H1 (cell line): ENCODE measurements around the gene KLRD1. TPM values are rescaled to one million over a fixed set of nuclear protein-coding genes. Genes with fewer than 3 reads are reported as not detected.

ENCODE experiments used
- CTCF ChIA-PET: fragments of 300-600 bp; sonication (Branson Sonifier 250); formaldehyde crosslinking; loops from one replicate; lab custom pipeline; 2021; ENCODE audit not compliant: partially characterized antibody; lab: Charles Lee
- POLR2A ChIA-PET: fragments of 300-600 bp; sonication (Branson Sonifier 250); formaldehyde crosslinking; loops from one replicate; lab custom pipeline; 2021; ENCODE audit warnings: inconsistent platforms; ENCODE audit not compliant: partially characterized antibody; lab: Charles Lee
- DNase-seq, 2 experiments: peaks; one replicate each; pipeline versions ENCODE4 v3.0.0 to v3.0.0-alpha.2; 2010 to 2022; ENCODE audit warnings: low spot score in 2 of 2, low read depth in 1 of 2, mixed read lengths in 1 of 2
- FAIRE-seq: peaks from 2 replicates; lab custom pipeline; 2011; peaks lifted over from hg19 to GRCh38; lab: Jason Lieb, UNC
- H2AFZ ChIP-seq: 2 replicates; pipeline ENCODE4 v1.8.1; 2012; ENCODE audit warnings: low read length, inconsistent platforms
- H2AK5ac ChIP-seq: 2 replicates; pipeline ENCODE4 v1.6.1; 2013; ENCODE audit warnings: low read depth, low read length
- H2BK120ac ChIP-seq: replicated peaks from 2 replicates; pipeline ENCODE3; 2013; ENCODE audit warnings: low read depth, low read length, inconsistent platforms
- H2BK12ac ChIP-seq: 2 replicates; pipeline ENCODE4 v1.6.1; 2013; ENCODE audit warnings: low read depth, low read length
- H2BK15ac ChIP-seq: 2 replicates; pipeline ENCODE4 v1.6.1; 2013; ENCODE audit warnings: low read length
- H2BK20ac ChIP-seq: 2 replicates; pipeline ENCODE4 v1.6.1; 2013; ENCODE audit warnings: low read length
- H2BK5ac ChIP-seq: 2 replicates; pipeline ENCODE4 v1.6.1; 2013; ENCODE audit warnings: low read depth, low read length
- H3K14ac ChIP-seq: 2 replicates; pipeline ENCODE4 v1.6.1; 2013; ENCODE audit warnings: inconsistent platforms; ENCODE audit not compliant: insufficient read length
- H3K18ac ChIP-seq: 2 replicates; pipeline ENCODE4 v1.6.1; 2013; ENCODE audit warnings: low read length; ENCODE audit errors: extremely low read depth
- H3K23ac ChIP-seq: 2 replicates; pipeline ENCODE4 v1.6.1; 2013; ENCODE audit warnings: inconsistent platforms; ENCODE audit not compliant: insufficient read length
- H3K23me2 ChIP-seq: 2 replicates; pipeline ENCODE4 v1.6.1; 2013; ENCODE audit warnings: low read depth, low read length
- H3K27ac ChIP-seq: 2 replicates; pipeline ENCODE4 v1.6.1; 2011; ENCODE audit warnings: low read depth, low read length, inconsistent platforms
- H3K27me3 ChIP-seq, 4 experiments: replicated peaks in 1 of 4; 1 replicate in 1 of 4; 2 replicates in 3 of 4; pipeline versions ENCODE4 v1.6.1 to v1.8.1; 2011 to 2013; ENCODE audit warnings: low read length in 3 of 4, mild to moderate bottlenecking in 3 of 4, inconsistent platforms in 2 of 4, mixed read lengths in 2 of 4, moderate library complexity in 1 of 4; ENCODE audit not compliant: control insufficient read depth in 3 of 4, insufficient read depth in 3 of 4; ENCODE audit errors: extremely low read depth in 1 of 4
- H3K36me3 ChIP-seq, 4 experiments: 2 replicates each; pipeline versions ENCODE4 v1.6.1 to v1.8.1; 2011 to 2013; ENCODE audit warnings: mild to moderate bottlenecking in 4 of 4, low read length in 3 of 4, moderate library complexity in 2 of 4, control low read depth in 1 of 4, inconsistent platforms in 1 of 4; ENCODE audit not compliant: insufficient read depth in 4 of 4, control insufficient read depth in 2 of 4
- H3K4ac ChIP-seq: replicated peaks from 2 replicates; pipeline ENCODE3; 2013; ENCODE audit warnings: low read length, low read depth, mixed read lengths, inconsistent platforms; ENCODE audit not compliant: insufficient read length
- H3K4me1 ChIP-seq, 4 experiments: replicated peaks in 1 of 4; 1 replicate in 1 of 4; 2 replicates in 3 of 4; pipeline versions ENCODE4 v1.6.1 to v1.8.1; 2011 to 2013; ENCODE audit warnings: low read length in 3 of 4, inconsistent platforms in 2 of 4, mixed read lengths in 1 of 4; ENCODE audit not compliant: insufficient read depth in 4 of 4, control insufficient read depth in 3 of 4
- H3K4me2 ChIP-seq, 2 experiments: 2 replicates each; pipeline versions ENCODE4 v1.6.1 to v1.8.1; 2011 to 2013; ENCODE audit warnings: low read depth in 2 of 2, low read length in 2 of 2, control low read depth in 1 of 2, inconsistent platforms in 1 of 2, mild to moderate bottlenecking in 1 of 2; ENCODE audit not compliant: insufficient read depth in 1 of 2
- H3K4me3 ChIP-seq, 4 experiments: fragments of 200-600, 300-600 bp in 1 of 4; sonication (generic), shearing (Covaris generic), sonication (Bioruptor Twin) in 1 of 4; 2 replicates each; pipeline versions ENCODE4 v1.5.1 to v1.8.1; 2011 to 2016; ENCODE audit warnings: low read length in 4 of 4, low read depth in 3 of 4, control low read depth in 2 of 4, inconsistent platforms in 2 of 4, mild to moderate bottlenecking in 2 of 4, mixed read lengths in 1 of 4, moderate library complexity in 1 of 4; ENCODE audit not compliant: insufficient read depth in 2 of 4; ENCODE audit errors: extremely low read depth in 1 of 4
- H3K56ac ChIP-seq: replicated peaks from 2 replicates; pipeline ENCODE3; 2013; ENCODE audit warnings: low read depth, mild to moderate bottlenecking, mixed read lengths, low read length, inconsistent platforms; ENCODE audit not compliant: insufficient read length
- H3K79me1 ChIP-seq: 2 replicates; pipeline ENCODE4 v1.6.1; 2013; ENCODE audit warnings: low read depth, low read length, control low read depth
- H3K79me2 ChIP-seq, 2 experiments: 2 replicates each; pipeline versions ENCODE4 v1.6.1 to v1.8.1; 2012 to 2013; ENCODE audit warnings: low read length in 2 of 2, mild to moderate bottlenecking in 2 of 2, inconsistent platforms in 1 of 2; ENCODE audit not compliant: insufficient read depth in 2 of 2, control insufficient read depth in 1 of 2
- H3K9ac ChIP-seq, 4 experiments: replicated peaks in 1 of 4; 1 replicate in 1 of 4; 2 replicates in 3 of 4; pipeline versions ENCODE4 v1.6.1 to v1.8.1; 2011 to 2013; ENCODE audit warnings: low read depth in 3 of 4, low read length in 3 of 4, control low read depth in 2 of 4, mild to moderate bottlenecking in 2 of 4, moderate library complexity in 2 of 4, inconsistent platforms in 1 of 4; ENCODE audit errors: extremely low read depth in 1 of 4
- H3K9me3 ChIP-seq, 2 experiments: 2 replicates each; pipeline versions ENCODE4 v1.6.1 to v1.8.1; 2012 to 2013; ENCODE audit warnings: mild to moderate bottlenecking in 2 of 2, moderate library complexity in 2 of 2, control low read depth in 1 of 2, inconsistent platforms in 1 of 2, low read depth in 1 of 2, low read length in 1 of 2, mixed read lengths in 1 of 2; ENCODE audit not compliant: insufficient read depth in 2 of 2
- H4K20me1 ChIP-seq, 2 experiments: replicated peaks in 1 of 2; 2 replicates each; pipeline versions ENCODE3 to v1.8.1; 2011 to 2013; ENCODE audit warnings: inconsistent platforms in 2 of 2, low read length in 2 of 2, mild to moderate bottlenecking in 1 of 2; ENCODE audit not compliant: insufficient read depth in 2 of 2, control insufficient read depth in 1 of 2
- H4K5ac ChIP-seq: 2 replicates; pipeline ENCODE4 v1.6.1; 2013; ENCODE audit warnings: low read length, low read depth, mixed read lengths, inconsistent platforms; ENCODE audit not compliant: insufficient read length
- H4K8ac ChIP-seq: 2 replicates; pipeline ENCODE4 v1.8.0; 2013; ENCODE audit warnings: mild to moderate bottlenecking, moderate library complexity, low read length, inconsistent platforms; ENCODE audit not compliant: insufficient read depth; ENCODE audit errors: extremely low read depth
- H4K91ac ChIP-seq: replicated peaks from 2 replicates; pipeline ENCODE3; 2013; ENCODE audit warnings: low read length, mixed read lengths, inconsistent platforms; ENCODE audit not compliant: insufficient read length
- ASH2L ChIP-seq: fragments of 200-600, 300-600 bp; sonication (generic); IDR thresholded peaks from one replicate; pipeline ENCODE4 v1.7.1; 2017; ENCODE audit warnings: low read length
- ATF3 ChIP-seq: IDR thresholded peaks from 2 replicates; pipeline ENCODE4 v1.6.1; 2011; ENCODE audit warnings: low read depth, mild to moderate bottlenecking, low read length; ENCODE audit not compliant: insufficient read depth
- BACH1 ChIP-seq: IDR thresholded peaks from 2 replicates; pipeline ENCODE4 v1.6.1; 2012; ENCODE audit warnings: low read length, improper control_type of control experiment
- CHD2 ChIP-seq: IDR thresholded peaks from 2 replicates; pipeline ENCODE4 v1.6.1; 2012; ENCODE audit warnings: low read length, improper control_type of control experiment
- GTF2F1 ChIP-seq: IDR thresholded peaks from 2 replicates; pipeline ENCODE4 v1.6.1; 2012; ENCODE audit warnings: low read depth, low read length, improper control_type of control experiment, borderline replicate concordance
- JUND ChIP-seq: IDR thresholded peaks from 2 replicates; pipeline ENCODE4 v1.6.1; 2011; ENCODE audit warnings: mild to moderate bottlenecking, improper control_type of control experiment, low read length
- KDM5A ChIP-seq: fragments of 200-600 bp; IDR thresholded peaks from 2 replicates; pipeline ENCODE4 v1.7.1; 2012; ENCODE audit warnings: mild to moderate bottlenecking, low read length, inconsistent platforms, mixed read lengths
- MAFK ChIP-seq: IDR thresholded peaks from 2 replicates; pipeline ENCODE4 v1.6.1; 2012; ENCODE audit warnings: low read depth, mild to moderate bottlenecking, improper control_type of control experiment, low read length
- POLR2A ChIP-seq, 2 experiments: IDR thresholded peaks; 1 replicate in 1 of 2; 2 replicates in 1 of 2; pipeline ENCODE4 v1.6.1; 2011; ENCODE audit warnings: low read depth in 2 of 2, low read length in 2 of 2, mild to moderate bottlenecking in 2 of 2; ENCODE audit errors: control extremely low read depth in 1 of 2
- POU5F1 ChIP-seq: IDR thresholded peaks from 2 replicates; pipeline ENCODE4 v1.6.1; 2011; ENCODE audit warnings: low read depth, mild to moderate bottlenecking, low read length, moderate library complexity
- RNF2 ChIP-seq: fragments of 200-900, 300-1000 bp; sonication (generic); IDR thresholded peaks from 2 replicates; pipeline ENCODE4 v1.7.1; 2016; ENCODE audit warnings: borderline replicate concordance, low read depth, mild to moderate bottlenecking, antibody characterized with exemption, low read length; ENCODE audit not compliant: poor library complexity, severe bottlenecking; ENCODE audit errors: missing control alignments
- SAP30 ChIP-seq: fragments of 300-600 bp; sonication (generic); IDR thresholded peaks from 2 replicates; pipeline ENCODE4 v1.7.1; 2012; ENCODE audit warnings: low read length, moderate library complexity, mild to moderate bottlenecking, inconsistent platforms; ENCODE audit not compliant: insufficient read depth, insufficient replicate concordance
- SP4 ChIP-seq: IDR thresholded peaks from 2 replicates; pipeline ENCODE4 v1.6.1; 2012; ENCODE audit warnings: low read length, inconsistent platforms
- SUZ12 ChIP-seq: fragments of 200-600 bp; sonication (generic); IDR thresholded peaks from 2 replicates; pipeline ENCODE4 v1.6.1; 2012; ENCODE audit warnings: mild to moderate bottlenecking, inconsistent platforms, low read length, moderate library complexity, mixed read lengths
- TCF12 ChIP-seq: IDR thresholded peaks from 2 replicates; pipeline ENCODE4 v1.6.1; 2011; ENCODE audit warnings: low read depth, mild to moderate bottlenecking, low read length
- WGBS, 2 experiments: shearing (Covaris generic) in 1 of 2; methylation state at CpG; one replicate each; pipeline versions ENCODE4 v1.1.6 to v1.1.7; 2013 to 2015; ENCODE audit warnings: low lambda C conversion rate in 2 of 2, mixed read lengths in 2 of 2, inconsistent platforms in 1 of 2, low coverage in 1 of 2, missing lambda C conversion rate in 1 of 2; ENCODE audit not compliant: insufficient replicate concordance in 2 of 2, insufficient coverage in 1 of 2, insufficient read length in 1 of 2; ENCODE audit errors: extremely low coverage in 1 of 2, missing lambda C conversion rate in 1 of 2; 5-methylcytosine and 5-hydroxymethylcytosine counted together
- polyA plus RNA-seq, 7 experiments: library from polyadenylated mRNA; depleted of rRNA in 3 of 7; stranded (reverse) in 5 of 7; unstranded in 2 of 7; fragments of >200 nt in 5 of 7; fragments of 200-250 nt in 2 of 7; gene quantifications; 1 replicate in 5 of 7; 2 replicates in 1 of 7; 4 replicates in 1 of 7; pipeline versions ENCODE4 v1.2.1 to v1.2.3, GENCODE V29; 2011 to 2013; ENCODE audit warnings: missing spikeins in 2 of 7, mixed read lengths in 2 of 7
- total RNA-seq: library from RNA; stranded (reverse); fragmentation: NEBNext Ultra II Directional; extraction: Animal tissue kit (Norgen Biotek cat#: 25700); gene quantifications from 2 replicates; pipeline ENCODE4 v1.2.1, GENCODE V29; 2021

KLRD1 gene
- total and polyA plus RNA-seq, 2 of the 8 experiments (the other 6 are each of a cell fraction or from before 2014, with no cell fraction given) = under 0.01 to 0.06 TPM

- H3K4me2 ChIP-seq = no peak overlapping the region
- H2BK15ac ChIP-seq = no peak overlapping the region
- H3K27me3 ChIP-seq = no peaks in the 10 kb centered on the region
- H3K9ac ChIP-seq = no peak overlapping the region
- H3K4me3 ChIP-seq = no peak overlapping the region
- no peaks in the 10 kb centered on the region for H3K36me3 ChIP-seq
- no peak overlapping the region for H3K4ac ChIP-seq
- 92% methylated on average over 3 of the region's 3 CpGs; no CpG with 5 or more reads in 1 of the 2 experiments for WGBS, 2 experiments
- H3K23me2 ChIP-seq = no peaks in the 10 kb centered on the region
- no peak overlapping the region for H2BK5ac ChIP-seq
- no peak overlapping the region for H3K14ac ChIP-seq
- H2BK12ac ChIP-seq = no peak overlapping the region
- no peak overlapping the region for H4K91ac ChIP-seq
- H3K18ac ChIP-seq = no peak overlapping the region
- H3K23ac ChIP-seq = no peak overlapping the region
- POLR2A ChIA-PET = no interaction called here
- peaks cover 4 to 10% (median 6%) of the 10 kb centered on the region in 4 experiments for H3K4me1 ChIP-seq
- H4K5ac ChIP-seq = no peak overlapping the region
- no peak overlapping the region for H2AK5ac ChIP-seq
- H3K56ac ChIP-seq = no peak overlapping the region
- H3K79me2 ChIP-seq = no peaks in the 10 kb centered on the region
- no peak overlapping the region for H4K8ac ChIP-seq
- no peaks in the 10 kb centered on the region for H3K9me3 ChIP-seq
- H3K27ac ChIP-seq = no peak overlapping the region
- H2AFZ ChIP-seq = no peak overlapping the region
- CTCF ChIA-PET = interaction anchor here (0.7 to 1.0 kb wide), 3 partner anchors 9 to 365 kb away, joined by 3 to 4 read pairs (median 3); no protein-coding TSS in a partner anchor
- H2BK20ac ChIP-seq = no peak overlapping the region
- DNase-seq (no peak), FAIRE-seq (no peak)
- no peaks in the 10 kb centered on the region for H3K79me1 ChIP-seq
- H2BK120ac ChIP-seq = no peak overlapping the region
- no peaks in the 10 kb centered on the region for H4K20me1 ChIP-seq
- TF ChIP-seq JUND (no peak), MAFK (no peak), KDM5A (no peak), SP4 (no peak), SAP30 (no peak), ATF3 (no peak), BACH1 (no peak), POLR2A (IDR thresholded peaks at IDR 0.05; ENCODE audit: control extremely low read depth in 1 of 2, low read depth in 2 of 2, low read length in 2 of 2) (no peak), CHD2 (no peak), SUZ12 (no peak), RNF2 (no peak), POU5F1 (no peak), ASH2L (no peak), TCF12 (no peak), GTF2F1 (no peak)
These were observed 67.0 kb downstream of the KLRD1 start for GRCh38 chr12:10374624-10375018.
